Hepatocyte (in vitro differentiated cells): ENCODE data around the gene ARHGAP26.

ENCODE experiments used
- EZH2 ChIP-seq: fragments of 200-600 bp; sonication (generic); IDR thresholded peaks from 2 replicates; pipeline ENCODE4 v1.6.1; 2016; ENCODE audit warnings: antibody characterized with exemption, mild to moderate bottlenecking, borderline replicate concordance
- EZH2phosphoT487 ChIP-seq: fragments of 200-600 bp; sonication (generic); IDR thresholded peaks from one replicate; pipeline ENCODE4 v1.6.1; 2018; ENCODE audit warnings: antibody characterized with exemption, mild to moderate bottlenecking, low read depth, moderate library complexity; ENCODE audit not compliant: unreplicated experiment, severe bottlenecking
- TF ChIP-seq, protein P1 (sequence below): fragments of 200-600 bp; sonication (generic); IDR thresholded peaks from 2 replicates; pipeline ENCODE4 v1.5.1; 2016; ENCODE audit warnings: antibody characterized with exemption, mild to moderate bottlenecking; ENCODE audit not compliant: poor library complexity

DNA sequence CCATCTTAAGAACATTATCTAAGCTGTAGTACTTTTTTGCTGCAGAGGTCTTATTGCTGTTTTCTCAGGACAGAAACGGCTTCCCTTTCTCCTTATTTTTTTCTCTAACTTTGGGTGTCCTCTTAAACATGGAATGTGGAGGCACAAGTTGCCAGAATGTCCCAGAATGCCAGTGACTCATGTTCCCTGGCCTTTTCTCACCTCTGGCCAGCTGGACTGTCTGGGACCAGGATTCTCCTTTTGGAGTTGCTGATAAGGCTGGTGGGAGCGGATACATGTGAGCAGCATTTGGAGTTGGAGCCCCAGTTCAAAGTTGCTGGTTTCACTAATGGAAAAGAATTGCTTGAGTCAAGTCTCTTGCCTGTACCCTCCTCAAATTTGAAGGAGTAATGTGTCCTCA, 112.8 kb downstream of the ARHGAP26 start:
- TF ChIP-seq, protein P1, sequence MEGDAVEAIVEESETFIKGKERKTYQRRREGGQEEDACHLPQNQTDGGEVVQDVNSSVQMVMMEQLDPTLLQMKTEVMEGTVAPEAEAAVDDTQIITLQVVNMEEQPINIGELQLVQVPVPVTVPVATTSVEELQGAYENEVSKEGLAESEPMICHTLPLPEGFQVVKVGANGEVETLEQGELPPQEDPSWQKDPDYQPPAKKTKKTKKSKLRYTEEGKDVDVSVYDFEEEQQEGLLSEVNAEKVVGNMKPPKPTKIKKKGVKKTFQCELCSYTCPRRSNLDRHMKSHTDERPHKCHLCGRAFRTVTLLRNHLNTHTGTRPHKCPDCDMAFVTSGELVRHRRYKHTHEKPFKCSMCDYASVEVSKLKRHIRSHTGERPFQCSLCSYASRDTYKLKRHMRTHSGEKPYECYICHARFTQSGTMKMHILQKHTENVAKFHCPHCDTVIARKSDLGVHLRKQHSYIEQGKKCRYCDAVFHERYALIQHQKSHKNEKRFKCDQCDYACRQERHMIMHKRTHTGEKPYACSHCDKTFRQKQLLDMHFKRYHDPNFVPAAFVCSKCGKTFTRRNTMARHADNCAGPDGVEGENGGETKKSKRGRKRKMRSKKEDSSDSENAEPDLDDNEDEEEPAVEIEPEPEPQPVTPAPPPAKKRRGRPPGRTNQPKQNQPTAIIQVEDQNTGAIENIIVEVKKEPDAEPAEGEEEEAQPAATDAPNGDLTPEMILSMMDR, result no peak
- no peak for TF ChIP-seq EZH2
- TF ChIP-seq EZH2phosphoT487, result no peak
